ENCODE measurements around the gene ANAPC16. TPM values are rescaled to one million over a fixed set of nuclear protein-coding genes. Genes with fewer than 3 reads are reported as not detected.
"Not testable (repeated sequence)": the region's sequence is repeated elsewhere in the genome, so short reads cannot be mapped to it uniquely, and the experiment has no call there.

ANAPC16 gene
- total and polyA plus RNA-seq, 8 donors = 86.0 to 167 (median 152) TPM

- Histone ChIP-seq H3K4me1 (no peaks in the 10 kb centered on the region), H3K36me3 (peaks cover 0 to 95% of the 10 kb centered on the region in 2 donors), H3K27ac (no peak overlapping the region), H3K27me3 (no peaks in the 10 kb centered on the region), H3K4me3 (no peak overlapping the region), H3K9me3 (no peaks in the 10 kb centered on the region)
- no peak for ATAC-seq
- no peak for DNase-seq
- TF ChIP-seq CTCF (IDR thresholded peaks at IDR 0.05) = no peak
- intact Hi-C loops (cut with DNase I) = no loop called here
These were observed 11.1 kb upstream of the ANAPC16 start for GRCh38 chr10:72204724-72205123.

GRCh38 chr10:72206511-72207229 lies 9.1 kb upstream of the ANAPC16 start:
- no peak for TF ChIP-seq CTCF (IDR thresholded peaks at IDR 0.05)
- intact Hi-C loops (cut with DNase I) = no loop called here
- ATAC-seq (no peak), DNase-seq (no peak)
- Histone ChIP-seq H3K27me3 (no peaks in the 10 kb centered on the region), H3K9me3 (no peaks in the 10 kb centered on the region), H3K36me3 (peaks cover 0 to 96% of the 10 kb centered on the region in 2 donors), H3K27ac (no peak overlapping the region), H3K4me3 (no peak overlapping the region), H3K4me1 (no peaks in the 10 kb centered on the region)

DNA sequence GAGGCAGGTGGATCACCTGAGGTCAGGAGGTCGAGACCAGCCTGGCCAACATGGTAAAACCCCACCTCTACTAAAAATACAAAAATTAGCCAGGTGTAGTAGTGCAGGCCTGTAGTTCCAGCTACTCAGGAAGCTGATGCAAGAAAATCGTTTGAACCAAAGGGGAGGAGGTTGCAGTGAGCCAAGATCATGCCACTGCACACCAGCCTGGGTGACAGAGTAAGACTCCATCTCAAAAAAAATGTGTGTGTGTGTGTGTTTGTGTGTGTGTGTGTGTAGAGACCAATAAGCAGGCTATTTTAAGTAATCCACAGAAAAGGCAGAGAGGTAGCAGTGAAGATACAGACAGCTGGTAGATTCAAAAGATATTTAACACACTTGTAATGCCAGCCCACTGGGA lies 7.3 kb upstream of the ANAPC16 start:
- H3K4me3 ChIP-seq; DNase-seq; intact Hi-C loops (cut with DNase I); H3K27ac ChIP-seq; H3K4me1 ChIP-seq; H3K9me3 ChIP-seq; H3K27me3 ChIP-seq; ATAC-seq: not testable (repeated sequence)
- H3K36me3 ChIP-seq = peaks cover 0 to 82% of the 10 kb centered on the region in 2 donors

DNA sequence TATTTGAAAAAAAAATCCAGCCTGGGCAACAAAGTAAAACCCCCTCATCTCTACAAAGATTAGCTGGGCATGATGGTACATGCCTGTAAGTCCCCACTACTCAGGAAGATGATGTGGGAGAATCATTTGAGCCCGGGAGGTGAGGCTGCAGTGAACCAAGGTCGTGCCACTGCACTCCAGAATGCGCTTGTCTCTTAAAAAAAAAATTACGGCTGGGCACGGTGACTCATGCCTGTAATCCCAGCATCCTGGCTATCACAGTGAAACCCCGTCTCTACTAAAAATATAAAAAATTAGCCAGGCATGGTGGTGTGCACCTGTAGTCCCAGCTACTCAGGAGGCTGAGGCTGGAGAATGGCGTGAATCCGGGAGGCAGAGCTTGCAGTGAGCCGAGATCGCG lies 4.4 kb upstream of the ANAPC16 start:
- H3K4me3 ChIP-seq; ATAC-seq; H3K27me3 ChIP-seq; DNase-seq; intact Hi-C loops (cut with DNase I); H3K27ac ChIP-seq; H3K9me3 ChIP-seq: not testable (repeated sequence)
- H3K4me1 ChIP-seq = peaks cover 5 to 22% of the 10 kb centered on the region in 2 donors
- peaks cover 0 to 57% of the 10 kb centered on the region in 2 donors for H3K36me3 ChIP-seq

- H3K36me3 ChIP-seq = peaks cover 0 to 53% of the 10 kb centered on the region in 2 donors
- DNase-seq; H3K9me3 ChIP-seq; ATAC-seq; H3K4me3 ChIP-seq; H3K27ac ChIP-seq; H3K27me3 ChIP-seq; intact Hi-C loops (cut with DNase I): not testable (repeated sequence)
- peaks cover 6 to 26% of the 10 kb centered on the region in 2 donors for H3K4me1 ChIP-seq
These were observed 4.0 kb upstream of the ANAPC16 start for GRCh38 chr10:72211832-72212231.

DNA sequence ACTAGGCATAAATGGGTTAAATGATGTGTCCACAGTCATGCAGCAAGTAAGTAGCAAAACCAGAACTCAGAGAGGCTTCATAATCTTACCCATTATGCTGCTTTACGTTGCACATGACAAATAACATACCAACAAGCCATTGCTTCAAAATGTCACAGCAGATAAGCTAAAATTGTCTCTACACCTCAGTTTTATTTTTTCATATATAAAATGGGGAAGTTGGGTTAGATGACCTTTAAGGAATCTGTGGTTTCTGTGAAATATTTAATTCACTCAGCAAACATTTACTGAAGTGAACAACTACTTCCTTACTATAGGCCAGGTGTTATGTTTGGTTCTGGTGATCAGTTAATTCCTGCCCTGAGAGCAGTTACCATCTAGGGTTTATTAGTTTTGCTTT lies 2.5 kb downstream of the ANAPC16 start:
- H3K27ac ChIP-seq = peak overlapping the region; percentile 40 to 65

More for the DNA sequence above, 2.5 kb downstream of the ANAPC16 start:
- no peak overlapping the region for H3K4me3 ChIP-seq
- ATAC-seq (no peak), DNase-seq (no peak)
- H3K36me3 ChIP-seq = peaks cover 0 to 24% of the 10 kb centered on the region in 2 donors
- no peaks in the 10 kb centered on the region for H3K27me3 ChIP-seq
- no peaks in the 10 kb centered on the region for H3K9me3 ChIP-seq
- H3K4me1 ChIP-seq = peaks cover 8 to 70% of the 10 kb centered on the region in 2 donors
- intact Hi-C loops (cut with DNase I) = no loop called here
- TF ChIP-seq CTCF (IDR thresholded peaks at IDR 0.05) = no peak

Measured in left lung (tissue), 10 donors.